Urothelium cell line (cell line): ENCODE data around the gene CREB5.
A peak's percentile ranks its signal among the peaks of the same experiment; 100 is the strongest.

Source experiments
- DNase-seq: peaks from one replicate; pipeline ENCODE4 v3.0.0; 2011; ENCODE audit warnings: low spot score, mixed read lengths
- FAIRE-seq: peaks from 2 replicates; lab custom pipeline; 2011; peaks lifted over from hg19 to GRCh38; lab: Jason Lieb, UNC

CREB5 gene

DNA sequence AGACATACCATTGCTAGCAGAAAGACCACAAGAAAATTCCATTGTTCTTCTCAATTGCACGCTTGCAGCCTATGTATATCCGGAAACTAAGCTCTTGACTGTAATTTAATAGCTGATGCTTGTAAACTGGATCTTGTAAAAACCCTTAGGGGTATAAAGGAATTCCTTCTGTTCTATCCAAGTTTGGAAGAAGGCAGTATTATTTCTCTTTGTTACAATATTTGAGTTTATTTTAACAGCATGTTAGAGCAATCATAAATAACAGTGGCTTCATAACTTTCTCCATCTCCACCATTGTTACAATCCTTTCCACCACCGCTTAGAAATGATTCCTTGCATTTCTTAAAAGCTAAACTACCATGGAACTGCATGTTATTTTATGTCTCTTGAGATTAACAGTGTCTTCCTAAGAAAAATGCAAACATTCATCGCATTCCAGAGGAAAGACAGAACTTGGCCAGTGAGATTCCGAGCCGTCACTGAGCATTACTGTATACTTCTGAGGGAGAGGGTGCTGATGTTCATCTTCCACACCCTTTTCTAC lies 453.4 kb downstream of the CREB5 start:
- DNase-seq (no peak), FAIRE-seq (no peak)

DNA sequence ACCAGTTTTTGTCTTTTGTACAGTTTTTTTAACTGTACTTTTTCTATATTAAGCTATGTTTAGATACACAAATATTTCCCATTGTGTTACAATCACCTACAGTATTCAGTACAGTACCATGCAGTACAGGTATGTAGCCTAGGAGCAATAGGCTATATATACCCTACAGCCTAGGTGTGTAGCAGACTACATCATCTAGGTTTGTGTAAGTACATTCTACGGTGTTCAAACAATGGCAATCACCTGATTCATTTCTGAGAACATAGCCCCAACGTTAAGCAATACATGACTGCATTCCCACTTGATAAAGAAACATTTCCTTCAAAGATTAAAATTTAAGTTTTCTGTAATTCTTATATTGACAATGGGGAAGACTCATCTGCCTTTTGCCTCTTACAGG lies 456.4 kb downstream of the CREB5 start:
- FAIRE-seq (no peak), DNase-seq (no peak)

DNA sequence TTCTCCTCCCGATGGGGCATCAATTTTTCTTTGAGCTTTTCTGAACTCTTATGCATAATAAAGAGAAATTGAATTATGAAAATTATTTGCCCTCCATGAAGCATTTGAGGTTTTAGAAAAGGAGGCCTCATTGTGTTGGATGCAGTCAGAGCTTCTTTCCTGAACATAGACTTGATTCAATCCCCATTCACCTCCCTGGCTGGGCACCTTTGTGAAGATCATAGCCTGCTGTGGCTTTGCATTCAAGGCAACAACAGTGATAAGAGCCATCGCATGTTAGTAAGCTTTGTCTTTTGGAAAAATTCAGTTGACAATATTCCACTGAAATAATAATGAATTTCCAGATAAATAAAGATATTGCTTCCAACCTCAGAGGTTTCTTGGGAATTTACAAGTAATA lies 458.8 kb downstream of the CREB5 start:
- DNase-seq: no peak
- FAIRE-seq: no peak

DNA sequence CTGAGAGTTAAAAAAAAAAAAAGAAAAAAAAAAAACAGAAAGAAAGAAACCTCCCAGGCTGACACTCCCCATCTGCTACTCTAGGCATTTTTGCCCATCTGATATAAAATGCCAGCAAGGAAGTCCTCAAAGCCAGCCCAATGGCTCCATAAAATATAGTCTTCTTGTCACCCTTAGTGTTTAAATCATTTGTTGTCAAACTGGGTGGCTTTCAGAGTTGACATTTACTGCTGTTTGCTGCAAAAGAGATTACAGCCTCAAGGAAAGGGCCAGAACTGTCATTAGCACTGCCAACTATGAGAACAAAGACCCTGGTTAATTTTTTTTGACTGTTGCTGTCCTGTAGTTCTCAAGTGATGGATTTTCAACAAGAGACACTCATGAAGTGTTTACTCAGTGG lies 459.3 kb downstream of the CREB5 start:
- no peak for FAIRE-seq
- no peak for DNase-seq

DNA sequence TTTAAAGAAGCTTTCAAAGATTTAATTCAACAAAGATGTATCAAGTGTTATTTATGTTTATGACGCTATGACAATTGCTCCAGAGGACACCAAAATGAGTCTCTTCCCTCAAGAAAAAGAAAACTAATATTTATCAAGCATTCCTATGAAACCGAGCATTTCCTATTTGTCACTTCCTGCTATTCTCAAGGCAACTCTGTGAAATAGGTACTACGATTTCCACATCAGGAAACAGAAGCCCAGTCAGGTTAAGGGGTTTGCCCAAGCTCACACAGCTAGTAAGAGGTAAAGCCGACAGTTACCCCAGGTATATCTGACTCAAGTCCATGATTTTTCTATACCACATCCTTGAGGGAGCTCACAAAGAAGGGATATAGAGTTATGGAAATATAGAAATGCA lies 459.9 kb downstream of the CREB5 start:
- no peak for FAIRE-seq
- DNase-seq: no peak

DNA sequence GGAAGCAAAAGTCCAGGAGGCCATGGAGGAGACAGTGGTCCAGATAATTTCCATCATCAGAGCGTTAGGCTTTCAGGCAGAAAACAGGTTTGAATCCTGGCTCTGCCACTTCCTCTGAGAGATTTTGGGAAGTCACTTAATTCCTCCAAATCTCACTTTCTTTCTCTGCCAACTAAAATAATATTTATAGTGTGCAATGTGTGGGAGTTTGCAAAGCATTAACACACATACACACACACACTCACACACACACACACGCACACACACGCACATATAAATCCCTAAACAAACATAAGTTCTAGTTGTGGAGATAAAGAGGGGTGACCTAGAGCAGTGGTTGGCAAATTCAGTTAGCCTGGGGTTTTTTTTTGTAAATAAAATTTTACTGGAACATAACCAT lies 461.0 kb downstream of the CREB5 start:
- DNase-seq (no peak), FAIRE-seq (peak; percentile 20)

DNA sequence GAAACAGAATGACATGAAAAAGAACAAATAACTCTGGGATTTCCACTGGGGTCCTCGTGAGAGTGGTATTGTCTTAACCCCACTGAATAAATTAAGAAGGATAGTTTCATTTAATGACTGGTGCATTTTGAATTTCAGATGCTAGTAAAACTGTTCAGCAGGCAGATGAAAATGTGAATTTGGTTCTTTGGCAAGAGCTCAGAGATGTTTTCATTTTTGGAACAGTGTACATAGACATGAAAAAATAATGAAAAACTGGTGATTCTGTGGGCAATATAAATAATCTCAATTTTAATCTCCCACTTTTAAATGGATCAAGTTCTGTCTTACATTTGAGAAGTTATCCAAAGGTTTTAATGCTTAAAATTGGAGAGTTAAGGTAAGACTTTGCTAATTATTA lies 461.7 kb downstream of the CREB5 start:
- no peak for DNase-seq
- no peak for FAIRE-seq
